Psoas muscle (tissue), 8 donors: ENCODE results near the gene SMIM36. TPM values are rescaled to one million over a fixed set of nuclear protein-coding genes. Genes with fewer than 3 reads are reported as not detected.

Experiments
- ATAC-seq, 4 donors: fragments of 200-7000 bp; cut with Tn5 transposase; one replicate each; pipeline ENCODE4 v1.9.1; 2020; ENCODE audit warnings: moderate library complexity in 3 of 4, mild to moderate bottlenecking in 2 of 4
- DNase-seq, 2 donors: peaks; one replicate each; pipeline ENCODE4 v3.0.0-alpha.2; 2020
- H3K27ac ChIP-seq: fragments of 200-600 bp; one replicate; pipeline ENCODE4 v1.8.0; 2022
- H3K27me3 ChIP-seq, 3 donors: fragments of 200-600 bp in 1 of 3; one replicate each; pipeline versions ENCODE4 v1.6.1 to v1.8.0; 2013 to 2022; ENCODE audit warnings: low read length in 2 of 3, mild to moderate bottlenecking in 2 of 3, moderate library complexity in 1 of 3; ENCODE audit not compliant: insufficient read depth in 3 of 3
- H3K36me3 ChIP-seq, 2 donors: fragments of 200-600 bp in 1 of 2; one replicate each; pipeline versions ENCODE4 v1.6.1 to v1.8.0; 2013 to 2022; ENCODE audit warnings: low read depth in 1 of 2, mild to moderate bottlenecking in 1 of 2, moderate library complexity in 1 of 2; ENCODE audit not compliant: insufficient read depth in 1 of 2
- H3K4me1 ChIP-seq: fragments of 200-600 bp; one replicate; pipeline ENCODE4 v1.8.0; 2022
- H3K4me3 ChIP-seq: fragments of 200-600 bp; one replicate; pipeline ENCODE4 v1.8.0; 2022; ENCODE audit warnings: mild to moderate bottlenecking
- H3K9me3 ChIP-seq: fragments of 200-600 bp; one replicate; pipeline ENCODE4 v1.8.0; 2022
- WGBS, 3 donors: extraction: QIAGEN DNeasy Blood & Tissue Kit; methylation state at CpG; one replicate each; pipeline versions ENCODE4 v1.1.6 to v1.1.7; 2013; 5-methylcytosine and 5-hydroxymethylcytosine counted together
- intact Hi-C, 2 donors: fragments of 100-400 bp; cut with DNase I; formaldehyde crosslinking; loops; one replicate each; pipeline versions ENCODE4 v1.11.0 to v1.14.2; 2022
- polyA plus RNA-seq, 3 donors: library from polyadenylated mRNA; stranded (reverse); fragments of 200-250 nt; gene quantifications; one replicate each; pipeline ENCODE4 v1.2.3, GENCODE V29; 2013
- total RNA-seq, 4 donors: library from RNA; stranded (reverse); fragmentation: NEBNext Ultra II Directional in 2 of 4; extraction: Animal tissue kit (Norgen Biotek cat#: 25700) in 2 of 4; gene quantifications; one replicate each; pipeline versions ENCODE4 v1.2.1 to v1.2.4, GENCODE V29; 2021 to 2023
- TF ChIP-seq, protein P1 (sequence below): fragments of 200-600 bp; IDR thresholded peaks from one replicate; pipeline ENCODE4 v1.8.0; 2022; ENCODE audit warnings: antibody characterized with exemption
- donor health status: healthy with polysubstance abuse.
- donor health status: DM: no; HTN: no; CAD: no; lungs with moderate emphysema.
- donor health status: Bipolar disorder and iron deficiency.
- donor health status: healthy.
- donor health status: DM: yes; HTN: yes; CAD: no.
- donor health status: DM: no; HTN: no; CAD: no.
- donor health status: DM: no; HTN: no; CAD: no.
- donor health status: DM: yes; HTN: yes; CAD: no.

SMIM36 gene
- total and polyA plus RNA-seq, 7 donors: not detected

DNA sequence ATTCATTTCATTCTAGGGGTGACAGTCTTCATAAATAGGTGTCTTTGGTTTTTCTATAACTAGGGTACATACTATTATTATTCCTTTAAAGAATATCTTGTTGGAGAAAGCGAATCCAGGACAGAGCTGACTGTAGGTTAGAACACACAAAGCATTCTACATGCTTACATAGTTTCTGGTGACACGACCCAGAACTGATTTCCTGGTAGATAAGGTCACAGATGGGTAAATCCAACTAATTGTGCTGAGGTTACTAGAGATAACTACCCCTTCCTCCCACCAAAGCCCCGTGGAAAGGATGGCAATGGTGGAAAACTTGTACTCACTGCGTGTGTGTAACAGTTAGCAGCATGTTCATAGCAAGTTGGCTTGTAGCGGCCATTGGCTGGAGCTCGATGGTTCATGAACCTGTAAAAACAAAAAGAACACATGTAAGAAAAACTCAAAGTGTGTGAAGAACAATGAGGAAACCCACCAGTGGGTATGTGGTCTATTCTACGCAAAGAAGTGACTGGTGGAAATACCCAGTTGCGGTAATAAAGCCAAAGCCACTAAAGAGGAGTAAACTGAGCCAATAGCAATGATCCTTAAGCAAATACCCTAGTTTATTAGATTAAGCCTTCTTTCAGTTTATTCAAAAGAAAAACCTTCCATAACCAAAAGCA, 97.3 kb downstream of the SMIM36 start:
- DNase-seq (no peak), ATAC-seq (no peak)
- Histone ChIP-seq H3K4me1 (peaks cover 20% of the 10 kb centered on the region), H3K27me3 (no peaks in the 10 kb centered on the region), H3K9me3 (no peaks in the 10 kb centered on the region), H3K4me3 (no peak overlapping the region), H3K36me3 (peaks cover 6 to 46% of the 10 kb centered on the region in 2 donors), H3K27ac (no peak overlapping the region)
- 95 to 97% (median 96%) methylated on average over 8 of the region's 8 CpGs for WGBS, 3 donors
- intact Hi-C loops: loop anchor here in 1 of 2 donors (2.0 to 10.0 kb wide), 2 partner anchors 61 to 911 kb away; no protein-coding TSS in a partner anchor
- TF ChIP-seq, protein P1, sequence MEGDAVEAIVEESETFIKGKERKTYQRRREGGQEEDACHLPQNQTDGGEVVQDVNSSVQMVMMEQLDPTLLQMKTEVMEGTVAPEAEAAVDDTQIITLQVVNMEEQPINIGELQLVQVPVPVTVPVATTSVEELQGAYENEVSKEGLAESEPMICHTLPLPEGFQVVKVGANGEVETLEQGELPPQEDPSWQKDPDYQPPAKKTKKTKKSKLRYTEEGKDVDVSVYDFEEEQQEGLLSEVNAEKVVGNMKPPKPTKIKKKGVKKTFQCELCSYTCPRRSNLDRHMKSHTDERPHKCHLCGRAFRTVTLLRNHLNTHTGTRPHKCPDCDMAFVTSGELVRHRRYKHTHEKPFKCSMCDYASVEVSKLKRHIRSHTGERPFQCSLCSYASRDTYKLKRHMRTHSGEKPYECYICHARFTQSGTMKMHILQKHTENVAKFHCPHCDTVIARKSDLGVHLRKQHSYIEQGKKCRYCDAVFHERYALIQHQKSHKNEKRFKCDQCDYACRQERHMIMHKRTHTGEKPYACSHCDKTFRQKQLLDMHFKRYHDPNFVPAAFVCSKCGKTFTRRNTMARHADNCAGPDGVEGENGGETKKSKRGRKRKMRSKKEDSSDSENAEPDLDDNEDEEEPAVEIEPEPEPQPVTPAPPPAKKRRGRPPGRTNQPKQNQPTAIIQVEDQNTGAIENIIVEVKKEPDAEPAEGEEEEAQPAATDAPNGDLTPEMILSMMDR: no peak

DNA sequence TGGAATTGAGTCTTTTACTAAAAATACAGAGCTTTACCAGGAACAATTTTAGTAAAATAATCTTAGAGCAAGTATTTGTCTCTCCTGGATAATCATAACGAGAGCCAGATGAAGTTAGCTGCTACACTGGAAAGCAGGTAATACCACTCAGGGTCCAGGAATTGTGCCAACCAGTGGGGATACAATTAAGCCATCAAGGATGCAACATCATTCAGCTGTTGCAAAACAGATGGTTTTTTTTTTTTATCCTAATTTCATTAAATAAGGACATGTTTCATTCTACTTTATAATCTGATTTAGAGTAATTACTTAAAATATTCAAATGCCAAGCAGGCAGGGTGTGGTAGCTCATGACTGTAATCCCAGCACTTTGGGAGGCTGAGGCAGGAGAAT, 99.8 kb downstream of the SMIM36 start:
- Histone ChIP-seq H3K4me1 (peaks cover 13% of the 10 kb centered on the region), H3K36me3 (peaks cover 6 to 70% of the 10 kb centered on the region in 2 donors), H3K27me3 (no peaks in the 10 kb centered on the region), H3K9me3 (no peaks in the 10 kb centered on the region), H3K4me3 (no peak overlapping the region), H3K27ac (no peak overlapping the region)
- 90 to 95% (median 94%) methylated on average over 1 of the region's 1 CpG for WGBS, 3 donors
- no peak for DNase-seq
- TF ChIP-seq, protein P1: no peak
- ATAC-seq: no peak
- intact Hi-C loops: loop anchor here in 1 of 2 donors (10.0 kb wide), 1 partner anchor 913 kb away; no protein-coding TSS in a partner anchor

DNA sequence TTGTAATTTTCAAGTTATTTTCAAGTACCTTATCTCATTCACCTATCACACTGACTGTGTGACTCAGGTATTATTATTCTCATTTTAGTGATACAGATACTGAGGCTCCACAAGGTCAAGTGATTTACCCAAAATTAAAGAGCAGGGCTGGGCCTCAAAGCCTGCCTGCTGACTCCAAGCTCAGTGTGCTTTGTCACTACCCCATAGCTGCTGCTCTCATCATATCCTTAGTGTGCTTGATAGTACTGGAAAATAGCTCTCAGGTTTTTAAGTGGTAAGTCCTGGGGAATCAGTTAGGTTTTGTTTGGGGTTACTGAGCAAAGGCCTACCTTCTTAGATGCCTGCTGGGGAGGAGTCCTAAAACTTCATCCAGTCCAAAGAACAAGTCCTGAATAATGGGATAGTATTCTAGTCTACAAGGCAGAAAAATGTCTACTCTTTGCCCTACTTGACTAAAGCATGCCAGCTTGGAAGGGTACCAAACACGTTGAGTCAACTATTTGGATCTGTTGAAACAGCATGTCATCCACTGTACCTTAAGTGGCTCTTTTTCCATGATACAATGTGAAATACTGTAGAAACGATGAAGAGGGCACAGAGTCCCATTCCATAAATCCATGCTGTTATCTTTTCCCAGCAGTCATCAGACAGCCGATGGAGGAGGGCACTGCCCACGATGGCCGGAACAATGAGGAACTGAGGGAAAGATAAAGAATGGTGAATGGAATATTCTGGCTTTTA, 100.4 kb downstream of the SMIM36 start:
- intact Hi-C loops: loop anchor here in 1 of 2 donors (10.0 kb wide), 1 partner anchor 914 kb away; no protein-coding TSS in a partner anchor
- TF ChIP-seq, protein P1: no peak
- Histone ChIP-seq H3K27ac (no peak overlapping the region), H3K9me3 (no peaks in the 10 kb centered on the region), H3K4me1 (peaks cover 7% of the 10 kb centered on the region), H3K27me3 (no peaks in the 10 kb centered on the region), H3K4me3 (no peak overlapping the region), H3K36me3 (peaks cover 6 to 76% of the 10 kb centered on the region in 2 donors)
- WGBS, 3 donors: 73 to 87% (median 80%) methylated on average over 5 of the region's 5 CpGs
- DNase-seq (no peak), ATAC-seq (no peak)

DNA sequence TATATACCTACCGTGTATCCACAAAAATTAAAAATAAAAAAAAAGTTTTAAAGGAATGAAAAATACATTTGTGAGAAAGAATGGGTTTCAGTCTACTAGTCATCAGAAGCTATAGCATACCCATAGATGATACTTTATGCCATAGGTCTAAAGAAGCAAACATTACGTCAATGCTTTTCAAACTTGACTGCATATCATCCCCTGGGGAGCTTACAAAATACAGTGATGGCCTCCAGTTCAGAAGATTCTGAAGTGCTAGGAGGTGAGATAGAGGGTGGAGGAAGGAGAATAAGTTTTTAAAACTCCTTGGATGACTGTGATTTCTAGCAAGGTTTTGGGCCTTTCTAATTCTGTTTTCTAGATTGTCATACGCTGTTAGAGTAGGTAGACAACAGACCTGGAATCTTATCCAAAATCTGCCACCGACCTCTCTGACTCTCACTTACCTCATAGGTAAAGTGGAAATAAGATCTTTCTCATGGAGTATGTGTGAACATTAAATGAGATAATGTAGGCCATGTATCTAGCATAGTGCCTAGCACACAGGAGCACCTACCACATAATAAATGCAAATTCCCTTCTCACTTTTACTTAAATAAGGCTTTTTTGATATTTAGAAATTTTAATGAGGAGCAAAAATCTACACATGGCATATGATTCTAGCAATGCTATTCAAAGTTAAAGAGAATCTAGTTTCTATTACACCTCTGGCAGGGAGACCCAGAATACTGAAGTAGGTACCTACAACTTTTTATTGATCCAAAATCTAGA, 102.0 kb downstream of the SMIM36 start:
- Histone ChIP-seq H3K4me1 (no peaks in the 10 kb centered on the region), H3K9me3 (no peaks in the 10 kb centered on the region), H3K27ac (no peak overlapping the region), H3K27me3 (no peaks in the 10 kb centered on the region), H3K4me3 (no peak overlapping the region), H3K36me3 (peaks cover 6 to 79% of the 10 kb centered on the region in 2 donors)
- intact Hi-C loops: no loop called here
- 94 to 96% (median 95%) methylated on average over 4 of the region's 4 CpGs for WGBS, 3 donors
- no peak for ATAC-seq
- DNase-seq: no peak
- TF ChIP-seq, protein P1: no peak
